ENCODE data around the gene UBAC2. TPM values are rescaled to one million over a fixed set of nuclear protein-coding genes. Genes with fewer than 3 reads are reported as not detected.

Gene UBAC2
- total and polyA plus RNA-seq, 2 of the 4 experiments (the other 2 are of a cell fraction), result 20.8 to 36.3 TPM

GRCh38 chr13:99323488-99323887, 122.8 kb downstream of the UBAC2 start:
- BruUV-seq (replicated peaks), result no TSS peak
- in situ Hi-C loops (cut with MboI; ENCODE audit: low sequenced_read_pairs), result no loop called here
- DNase-seq, result peak; percentile 51
- peak overlapping the region; percentile 18; the same call in 1 of the 2 replicates for H3K14ac ChIP-seq (replicated peaks; ENCODE audit: low read depth, low read length)
- TF ChIP-seq CEBPB (IDR thresholded peaks at IDR 0.05; ENCODE audit: low read depth, low read length) (no peak), RFX5 (IDR thresholded peaks at IDR 0.05; ENCODE audit: low read depth, low read length) (no peak), MAFK (IDR thresholded peaks at IDR 0.05; ENCODE audit: low read depth, low read length) (no peak), CTCF (conservative IDR thresholded peaks at IDR 0.05; ENCODE audit: low read depth, low read length) (no peak)
- no peak overlapping the region for H2BK120ac ChIP-seq (ENCODE audit: low read depth, low read length)
- H2BK15ac ChIP-seq (ENCODE audit: low read depth, low read length), result no peak overlapping the region
- no peak overlapping the region for H4K5ac ChIP-seq (ENCODE audit: low read depth, low read length)
- dilution Hi-C loops (cut with HindIII; ENCODE audit: low sequenced_read_pairs, unreplicated experiment), result no loop called here
- no peak overlapping the region for H3K4me2 ChIP-seq (ENCODE audit: low read depth, low read length)
- no peak overlapping the region for H3K27ac ChIP-seq (ENCODE audit: insufficient read depth, low read length)
- H2BK20ac ChIP-seq (ENCODE audit: low read depth, low read length), result no peak overlapping the region
- no peak for ATAC-seq (ENCODE audit: low read depth)
- H3K9ac ChIP-seq (ENCODE audit: low read depth, low read length), result no peak overlapping the region
- H3K4ac ChIP-seq (ENCODE audit: low read depth, low read length), result no peak overlapping the region
- intact Hi-C loops (cut with micrococcal nuclease), result no loop called here
- no peaks in the 10 kb centered on the region for H3K9me3 ChIP-seq (ENCODE audit: control insufficient read depth, insufficient read depth, low read length)
- ChIA-PET POLR2A (ENCODE audit: unreplicated experiment) (no interaction called here), CTCF (interaction anchor here (1.1 kb wide), 1 partner anchor 16 kb away, joined by 4 read pairs; the partner anchor contains the start of gene GPR183)
- H3K18ac ChIP-seq (ENCODE audit: low read depth, low read length), result no peak overlapping the region
- peaks cover 2% of the 10 kb centered on the region for H3K36me3 ChIP-seq (ENCODE audit: control insufficient read depth, insufficient read depth, low read length)
- no CpG with 5 or more reads among the region's 3 CpGs for WGBS, 2 experiments (ENCODE audit: extremely low coverage in 2 of 2, insufficient read length in 1 of 2)
- no peaks in the 10 kb centered on the region for H3K27me3 ChIP-seq (ENCODE audit: control insufficient read depth, insufficient read depth, low read length)
- H3K4me3 ChIP-seq (ENCODE audit: insufficient read depth, low read depth, low read length), result no peak overlapping the region
- no peak overlapping the region for H4K8ac ChIP-seq (ENCODE audit: low read depth in 2 of 2, low read length in 2 of 2)
- H4K91ac ChIP-seq (ENCODE audit: insufficient read depth, low read depth, low read length), result no peak overlapping the region
- H4K20me1 ChIP-seq (ENCODE audit: insufficient read depth, low read length), result peaks cover 3% of the 10 kb centered on the region; the same call in 1 of the 2 replicates
- no peak overlapping the region for H2AK9ac ChIP-seq (replicated peaks; ENCODE audit: low read depth, low read length, poor library complexity)
- H3K56ac ChIP-seq (ENCODE audit: extremely low read depth, insufficient read depth, low read length), result no peak overlapping the region
- H2AFZ ChIP-seq (replicated peaks; ENCODE audit: low read length, poor library complexity), result no peak overlapping the region
- H3K79me1 ChIP-seq (ENCODE audit: low read depth in 1 of 2, low read length in 2 of 2), result peaks cover 3 to 23% of the 10 kb centered on the region in 2 experiments; a peak in 2 of 4 replicates
- 0 out of 2 replicates have a peak overlapping the region, but pooled peaks have one; percentile 10 for H2AK5ac ChIP-seq (ENCODE audit: low read depth, low read length)
- no peak overlapping the region for H3K23ac ChIP-seq (ENCODE audit: low read depth, low read length)
- H3K4me1 ChIP-seq (ENCODE audit: control insufficient read depth, insufficient read depth, low read length), result peaks cover 12% of the 10 kb centered on the region
- H3K9me1 ChIP-seq (ENCODE audit: insufficient read depth, low read length), result peaks cover 8% of the 10 kb centered on the region
- no peak overlapping the region for H2BK5ac ChIP-seq (ENCODE audit: low read depth, low read length, poor library complexity, severe bottlenecking)

Measured in IMR-90 (cell line).